Stimulated activated CD4-positive, alpha-beta T cell treated with anti-CD3 and anti-CD28 coated beads, Interleukin-4, amount 100 ng/mL, for 1 hour (primary cell): ENCODE measurements around the gene CSNK1A1.
"Not testable (repeated sequence)": the region's sequence is repeated elsewhere in the genome, so short reads cannot be mapped to it uniquely, and the experiment has no call there.

ENCODE experiments used
- DNase-seq: peaks from one replicate; pipeline ENCODE4 v3.0.0-alpha.2; 2020

Gene CSNK1A1

GRCh38 chr5:149526845-149527590 is 24.2 kb downstream of the CSNK1A1 start:
- DNase-seq, result no peak

DNA sequence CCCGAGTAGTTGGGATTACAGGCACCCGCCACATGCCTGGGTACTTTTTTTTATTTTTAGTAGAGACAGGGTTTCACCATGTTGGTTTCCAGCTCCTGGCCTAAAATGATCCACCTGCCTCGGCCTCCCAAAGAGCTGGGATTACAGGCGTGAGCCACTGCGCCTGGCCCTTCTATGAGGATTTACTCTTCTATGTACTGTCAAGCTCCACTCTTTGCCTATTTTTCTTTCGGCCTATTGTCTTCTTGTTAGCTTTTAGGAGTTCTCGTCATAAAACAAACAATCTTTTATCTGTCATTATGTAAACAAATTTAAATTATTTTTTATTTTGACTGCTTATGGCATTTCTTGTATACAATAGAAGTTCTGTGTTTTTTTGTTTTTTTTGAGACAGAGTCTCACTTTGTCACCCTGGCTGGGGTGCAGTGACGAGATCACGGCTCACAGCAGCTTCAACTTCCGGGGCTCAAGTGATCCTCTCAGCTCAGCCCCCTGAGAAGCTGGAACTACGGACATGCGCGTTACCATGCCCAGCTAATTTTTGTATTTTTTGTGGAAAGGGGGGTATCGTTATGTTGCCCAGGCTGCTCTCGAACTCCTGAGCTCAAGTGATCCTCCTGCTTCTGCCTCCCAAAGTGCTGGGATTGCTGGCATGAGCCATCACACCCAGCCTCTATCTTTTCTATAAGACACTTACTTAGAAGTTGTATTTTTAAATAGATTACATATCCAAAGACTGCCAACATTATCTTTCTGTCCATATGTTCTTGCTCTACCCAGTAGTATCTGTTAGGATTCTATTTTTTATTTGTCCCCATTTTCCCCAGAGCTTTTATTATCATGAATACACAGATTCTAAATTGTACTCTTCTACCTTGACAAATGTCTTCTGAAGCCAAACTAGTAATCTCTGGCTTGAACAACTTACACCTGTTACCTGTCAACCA is 29.2 kb downstream of the CSNK1A1 start:
- no peak for DNase-seq

GRCh38 chr5:149519601-149520000 is 31.6 kb downstream of the CSNK1A1 start:
- DNase-seq, result no peak

DNA sequence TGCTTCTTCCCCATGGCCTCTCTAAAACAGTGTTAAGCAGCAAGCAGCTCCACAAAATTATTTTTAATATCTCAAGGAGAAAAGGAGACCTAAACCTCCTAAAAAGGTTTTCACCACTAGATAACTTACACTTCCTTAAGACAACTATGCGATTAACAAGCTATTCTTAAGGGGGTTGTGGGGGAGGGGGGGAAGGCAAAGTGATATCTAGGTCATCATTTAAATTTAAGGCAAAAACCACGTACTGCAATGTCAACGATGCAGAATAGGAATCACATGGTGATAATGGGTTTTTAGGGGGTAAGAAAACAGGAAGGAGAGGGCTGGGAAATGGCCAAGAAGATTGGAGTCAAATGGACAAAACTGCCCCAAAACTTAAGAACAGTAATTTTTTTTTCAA is 32.6 kb downstream of the CSNK1A1 start:
- no peak for DNase-seq

GRCh38 chr5:149517461-149518122 is 33.6 kb downstream of the CSNK1A1 start:
- no peak for DNase-seq

DNA sequence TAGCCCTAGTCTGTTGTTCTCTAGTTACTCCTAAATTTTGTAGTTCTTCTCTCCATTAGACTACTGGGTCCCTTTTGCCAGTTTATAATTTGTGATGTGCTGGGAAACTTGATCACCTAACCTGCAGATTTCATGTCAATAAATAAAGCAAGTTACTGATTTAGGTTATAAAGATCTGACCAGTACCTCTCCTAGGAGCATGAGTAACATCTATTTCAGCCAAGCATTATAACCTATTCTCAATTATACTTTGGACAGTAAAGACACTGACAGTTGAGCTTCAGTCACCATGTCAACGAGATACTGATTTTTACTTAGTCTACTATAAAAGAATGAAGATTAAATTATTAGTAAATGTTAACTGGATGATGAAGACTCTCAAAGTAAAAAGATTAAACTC is 36.7 kb downstream of the CSNK1A1 start:
- no peak for DNase-seq

DNA sequence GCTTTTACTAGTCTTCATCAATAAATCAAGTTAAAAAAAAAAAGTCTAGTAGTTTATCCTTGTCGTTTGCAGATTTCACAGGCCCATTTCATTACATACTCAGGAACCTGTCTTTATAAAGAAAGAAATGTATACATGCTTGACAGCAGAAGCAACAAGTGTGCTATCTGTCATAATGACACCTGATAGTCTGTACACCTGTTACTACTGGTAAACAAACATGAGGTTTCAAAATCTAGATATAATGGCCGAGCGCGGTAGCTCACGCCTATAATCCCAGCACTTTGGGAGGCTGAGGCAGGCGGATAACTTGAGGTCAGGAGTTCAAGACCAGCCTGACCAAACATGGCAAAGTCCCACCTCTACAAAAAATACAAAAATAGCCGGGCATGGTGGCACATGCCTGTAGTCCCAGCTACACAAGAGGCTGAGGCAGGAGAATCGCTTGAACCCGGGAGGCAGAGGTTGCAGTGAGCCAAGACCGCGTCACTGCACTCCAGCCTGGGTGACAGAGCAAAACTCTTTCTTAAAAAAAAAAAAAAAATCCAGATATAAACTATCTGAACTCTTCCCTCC is 37.8 kb downstream of the CSNK1A1 start:
- not testable (repeated sequence) for DNase-seq

DNA sequence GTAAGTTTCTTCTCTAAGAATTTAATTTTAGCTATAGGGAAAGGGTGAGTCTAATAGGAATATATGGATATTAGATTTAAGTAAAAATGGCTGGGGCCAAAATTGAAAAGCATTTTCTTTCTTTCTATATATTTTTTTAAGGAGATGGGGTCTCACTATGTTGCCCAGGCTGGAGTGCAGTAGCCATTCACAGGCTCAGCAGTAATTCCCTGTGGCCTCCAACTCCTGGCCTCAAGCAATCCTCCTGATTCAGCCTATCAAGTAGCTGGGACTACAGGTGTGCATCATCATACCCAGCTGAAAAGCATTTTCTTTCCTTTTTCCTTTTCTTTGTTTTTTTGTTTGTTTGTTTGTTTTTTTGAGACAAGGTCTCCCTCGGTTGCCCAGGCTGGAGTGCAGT is 41.1 kb downstream of the CSNK1A1 start:
- DNase-seq, result no peak

- no peak for DNase-seq
These were observed 46.6 kb downstream of the CSNK1A1 start for GRCh38 chr5:149504677-149505076.

- DNase-seq, result no peak
These were observed 48.2 kb downstream of the CSNK1A1 start for GRCh38 chr5:149503006-149503405.

DNA sequence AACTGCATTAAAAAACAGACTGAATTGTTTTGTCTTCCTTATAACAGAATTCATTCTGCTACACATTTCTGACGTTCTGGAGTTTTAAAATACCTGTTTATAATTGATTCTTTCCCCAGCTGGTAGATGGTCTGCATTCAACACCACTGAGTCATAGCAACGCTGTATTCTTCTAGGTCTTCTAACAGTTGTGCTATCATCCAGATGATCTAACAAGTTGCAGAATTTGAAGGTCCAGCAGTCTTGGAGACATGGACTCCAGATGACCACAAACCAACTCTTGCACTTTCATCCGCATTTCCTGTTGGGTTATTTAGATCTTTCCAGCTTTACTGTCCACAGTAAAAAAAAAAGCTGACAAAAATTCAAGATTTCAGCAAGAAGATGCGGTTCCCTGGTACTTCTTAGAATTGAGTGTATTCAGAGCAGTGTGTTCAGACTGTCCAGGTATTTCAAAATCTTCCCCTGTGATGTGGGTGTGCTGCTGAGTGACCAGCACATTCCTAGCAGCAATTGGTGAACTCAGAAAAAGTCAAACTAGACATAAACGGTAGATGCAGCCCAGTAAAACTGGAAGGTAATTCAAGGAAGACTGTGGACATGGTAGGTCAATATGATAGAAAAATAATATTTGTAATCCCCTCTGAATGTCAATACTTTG is 50.2 kb downstream of the CSNK1A1 start:
- DNase-seq, result no peak

GRCh38 chr5:149498724-149499336 is 52.4 kb downstream of the CSNK1A1 start:
- DNase-seq, result no peak

DNA sequence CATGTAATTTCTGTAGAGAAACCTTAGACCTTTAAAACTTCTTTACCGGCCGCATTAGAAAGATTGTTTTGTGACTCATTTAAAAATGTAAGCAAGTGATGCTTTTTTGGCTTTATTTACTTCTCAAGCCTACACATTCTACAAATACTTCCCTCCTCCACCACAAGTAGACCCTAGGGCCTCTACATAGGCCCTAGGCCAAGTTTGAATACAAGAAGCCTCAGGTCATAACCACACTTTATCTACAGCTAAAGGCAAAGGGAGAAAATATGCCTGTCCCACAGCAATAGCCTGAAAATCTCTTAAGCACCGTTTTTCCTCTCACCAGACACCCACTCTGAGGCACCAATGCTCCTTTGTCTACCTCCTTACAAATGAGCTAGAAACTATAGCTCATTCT is 53.9 kb downstream of the CSNK1A1 start:
- no peak for DNase-seq

DNA sequence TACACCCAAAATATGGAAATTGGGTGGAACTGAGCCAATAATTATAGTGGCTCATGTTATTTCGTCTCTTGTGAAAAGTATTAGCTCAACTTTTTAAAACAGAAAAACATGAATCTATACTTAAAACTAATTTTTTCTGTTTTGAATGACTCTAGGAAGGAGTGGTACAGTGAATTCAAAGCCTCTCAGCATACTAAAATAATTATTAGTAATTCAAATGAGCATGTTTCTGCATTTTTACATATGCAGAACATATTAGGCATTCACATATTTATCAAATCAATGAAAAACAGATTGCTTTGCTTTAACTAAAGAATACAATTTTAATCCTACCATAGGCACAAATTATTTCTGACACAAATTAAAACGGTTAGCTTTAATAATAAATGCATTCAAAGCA is 54.3 kb downstream of the CSNK1A1 start:
- no peak for DNase-seq

- no peak for DNase-seq
These were observed 55.1 kb downstream of the CSNK1A1 start for GRCh38 chr5:149496166-149496565.

DNA sequence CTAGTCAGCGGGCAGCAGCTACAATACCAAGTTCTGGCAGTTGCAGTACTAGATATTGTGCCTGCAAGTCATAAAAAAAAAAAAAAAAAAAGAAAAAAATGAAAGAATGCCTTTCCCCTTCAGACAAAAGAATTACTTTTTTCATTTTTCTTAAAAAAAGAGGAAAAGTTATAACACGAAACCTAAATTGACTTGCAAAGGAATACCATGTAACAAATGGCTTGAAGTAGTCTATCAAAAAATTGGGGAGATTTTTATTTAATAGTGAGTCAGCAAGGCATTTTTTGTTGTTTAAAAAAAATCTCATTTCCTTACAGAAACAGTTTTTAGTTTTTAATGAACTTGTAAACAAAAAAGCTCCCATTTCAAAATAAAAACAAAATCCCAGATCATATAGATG is 55.6 kb downstream of the CSNK1A1 start:
- DNase-seq, result no peak

DNA sequence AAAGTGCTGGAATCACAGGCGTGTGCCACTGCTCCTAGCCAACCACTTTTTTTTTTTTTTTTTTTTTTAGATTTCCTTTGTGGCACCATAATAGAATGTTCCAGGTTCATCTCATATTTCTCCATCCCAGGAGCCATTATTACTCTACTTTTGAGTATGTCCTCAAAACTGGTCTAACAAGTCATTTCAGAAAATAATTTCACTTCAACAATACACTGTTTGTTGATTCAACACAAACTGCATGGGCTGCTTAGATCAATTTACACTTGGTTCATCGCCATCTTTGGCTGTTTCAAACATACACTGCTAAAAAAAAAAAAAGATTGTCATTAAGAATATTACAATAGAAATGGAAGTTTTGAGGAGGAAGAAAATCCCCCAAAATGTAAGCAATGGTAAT is 57.9 kb downstream of the CSNK1A1 start:
- no peak for DNase-seq

DNA sequence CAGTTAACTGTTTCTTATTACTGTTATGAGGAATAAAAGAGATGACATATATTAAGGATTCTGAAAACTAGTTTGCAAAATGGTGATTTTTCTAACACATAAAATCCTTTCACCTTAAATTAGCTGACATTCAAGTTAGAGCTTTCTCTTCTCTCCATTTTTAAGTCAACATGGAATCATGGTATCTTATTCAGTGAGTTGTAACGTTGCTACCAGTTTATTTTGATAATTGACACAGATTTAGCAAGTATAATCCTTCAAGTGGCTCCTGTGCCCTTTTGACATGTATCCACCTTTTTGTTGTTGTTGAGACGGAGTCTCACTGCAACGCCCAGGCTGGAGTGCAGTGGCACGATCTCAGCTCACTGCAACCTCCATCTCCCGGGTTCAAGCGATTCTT is 58.5 kb downstream of the CSNK1A1 start:
- no peak for DNase-seq

DNA sequence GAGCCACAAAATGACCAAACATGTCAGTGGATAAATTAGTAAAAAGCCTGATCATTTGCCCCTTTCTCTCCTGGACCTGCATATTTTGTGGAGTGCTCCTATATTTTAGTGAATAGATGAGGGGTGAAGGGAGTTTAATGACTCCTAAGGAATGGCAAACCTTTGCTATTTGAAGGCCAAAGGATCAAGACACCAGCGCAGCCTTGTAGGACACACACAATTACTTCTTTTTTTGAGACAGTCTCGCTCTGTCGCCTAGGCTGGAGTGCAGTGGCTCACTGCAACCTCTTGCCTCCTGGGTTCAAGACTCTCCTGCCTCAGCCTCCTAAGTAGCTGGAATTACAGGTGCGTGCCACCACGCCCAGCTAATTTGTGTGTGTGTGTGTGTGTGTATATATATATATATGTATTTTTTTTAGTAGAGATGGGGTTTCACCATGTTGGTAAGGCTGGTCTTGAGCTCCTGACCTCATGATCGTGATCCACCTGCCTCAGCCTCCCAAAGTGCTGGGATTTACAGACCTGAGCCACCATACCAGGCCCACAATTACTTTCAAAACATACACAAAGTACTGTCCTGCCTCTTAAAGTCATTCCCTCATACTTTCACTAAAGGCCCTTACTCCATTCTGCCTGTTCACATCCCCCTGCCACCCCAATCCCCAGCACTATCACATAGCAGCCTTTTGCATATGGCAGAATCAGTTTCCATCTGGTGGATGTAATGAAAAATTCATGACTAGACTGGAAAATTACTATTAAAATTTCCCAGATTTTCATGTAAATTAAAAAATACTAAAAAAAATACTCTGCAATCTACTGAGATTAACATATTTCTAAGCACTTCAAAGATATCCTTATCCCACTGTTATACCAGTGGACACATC is 60.4 kb downstream of the CSNK1A1 start:
- DNase-seq, result no peak

DNA sequence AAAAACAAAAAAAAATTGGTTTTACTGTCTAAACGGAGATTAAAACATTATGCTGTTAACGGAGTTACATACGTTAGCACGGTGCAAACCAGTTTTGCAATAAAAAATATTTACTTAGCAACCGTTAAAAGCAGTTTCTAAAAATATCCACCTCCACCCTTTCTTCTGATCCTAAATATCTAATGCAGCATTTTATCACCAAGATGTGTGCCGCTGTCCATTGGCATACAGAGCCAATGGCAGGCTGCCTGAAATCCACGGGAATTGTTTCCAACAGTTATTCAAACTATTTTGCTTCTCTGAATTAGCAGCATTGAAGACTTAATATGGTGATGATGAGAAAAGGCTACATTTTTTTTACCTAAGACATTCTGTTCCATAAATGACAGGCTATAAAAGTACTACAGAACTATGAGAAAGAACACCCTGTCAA is 61.6 kb downstream of the CSNK1A1 start:
- no peak for DNase-seq
